ENCODE results near the gene SNCAIP.

Gene SNCAIP

DNA sequence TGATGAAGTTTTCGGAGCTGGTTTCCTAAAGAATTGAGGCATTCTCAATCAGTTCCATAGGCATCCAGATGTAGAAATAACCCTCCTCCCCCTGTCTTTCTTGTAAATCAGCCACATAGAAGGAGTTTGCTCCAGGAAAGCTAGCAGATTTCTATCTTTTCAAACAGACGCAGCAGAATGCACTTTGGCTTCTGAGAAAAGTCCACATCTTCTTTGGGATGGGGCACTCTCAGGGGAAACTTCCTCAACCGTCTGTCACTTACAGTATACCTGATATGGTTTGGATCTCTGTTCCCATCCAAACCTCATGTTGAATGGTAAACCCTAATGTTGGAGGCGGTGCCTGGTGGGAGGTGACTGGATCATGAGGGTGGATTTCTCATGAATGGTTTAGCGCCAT is 94.1 kb downstream of the SNCAIP start:
- Histone ChIP-seq H3K36me3 (ENCODE audit: control insufficient read depth in 1 of 2, insufficient read depth in 2 of 2, low read length in 2 of 2) (no peaks in the 10 kb centered on the region), H2AFZ (ENCODE audit: insufficient read depth, low read length, poor library complexity) (no peak overlapping the region), H3K27me3 (ENCODE audit: insufficient read depth, low read length) (no peaks in the 10 kb centered on the region), H3K27ac (ENCODE audit: low read depth, low read length) (no peak overlapping the region), H3K4me3 (ENCODE audit: low read depth, low read length) (no peak overlapping the region), H2BK5ac (ENCODE audit: low read depth, low read length, poor library complexity) (no peak overlapping the region), H3K9me3 (ENCODE audit: insufficient read depth, low read depth, low read length) (no peaks in the 10 kb centered on the region), H3K9ac (ENCODE audit: low read length) (no peak overlapping the region), H3K4me1 (ENCODE audit: control insufficient read depth in 1 of 2, insufficient read depth in 2 of 2, low read length in 2 of 2) (no peaks in the 10 kb centered on the region), H3K18ac (ENCODE audit: low read length) (no peak overlapping the region), H2BK12ac (ENCODE audit: low read length) (no peak overlapping the region), H3K4me2 (ENCODE audit: low read length) (no peak overlapping the region), H3K14ac (ENCODE audit: low read length) (no peak overlapping the region), H4K91ac (ENCODE audit: low read depth, low read length) (no peak overlapping the region), H3K79me2 (ENCODE audit: control insufficient read depth, insufficient read depth, low read length, poor library complexity) (no peaks in the 10 kb centered on the region), H3K23ac (ENCODE audit: low read length) (no peak overlapping the region), H2BK120ac (ENCODE audit: insufficient read depth, low read length, poor library complexity) (no peak overlapping the region), H2AK5ac (ENCODE audit: low read length) (no peak overlapping the region), H4K12ac (ENCODE audit: low read depth, low read length) (no peak overlapping the region), H4K8ac (ENCODE audit: low read depth, low read length) (no peak overlapping the region), H3K4ac (ENCODE audit: low read depth, low read length) (no peak overlapping the region), H3K79me1 (ENCODE audit: low read length) (no peaks in the 10 kb centered on the region)
- no CpG with 5 or more reads among the region's 5 CpGs for WGBS (ENCODE audit: extremely low coverage, insufficient coverage, insufficient read length)
- no peak for DNase-seq

DNA sequence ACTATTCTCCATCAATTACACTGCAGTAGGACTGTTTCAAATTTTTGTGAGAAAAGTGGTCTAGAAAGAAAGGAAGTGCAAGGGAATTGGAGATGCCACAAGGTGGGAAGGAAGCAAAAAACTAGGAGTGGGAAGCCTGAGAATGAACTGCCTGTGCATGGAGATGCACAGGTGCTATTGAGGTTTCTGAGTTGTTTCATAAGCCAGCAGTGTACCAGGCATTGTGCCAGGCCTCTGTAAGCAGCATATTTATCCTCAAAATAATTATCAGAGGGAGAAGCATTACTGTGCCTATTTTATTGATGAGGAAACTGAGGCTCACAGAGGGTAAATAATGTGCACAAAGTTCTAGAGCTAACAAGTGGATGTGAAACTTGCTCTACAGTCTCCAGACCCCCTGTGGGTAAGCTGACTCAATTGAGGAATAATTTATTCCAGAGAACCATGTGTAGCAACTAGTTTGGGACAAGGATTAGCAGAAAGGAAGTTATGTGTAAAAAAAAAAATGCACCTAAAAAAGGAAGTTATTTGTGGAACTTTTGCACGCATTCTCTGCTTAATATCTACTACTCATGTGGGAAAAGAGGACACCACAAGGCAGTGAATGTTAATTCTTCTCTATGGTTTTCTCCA is 96.7 kb downstream of the SNCAIP start:
- Histone ChIP-seq H3K27me3 (ENCODE audit: insufficient read depth, low read length) (no peaks in the 10 kb centered on the region), H3K14ac (ENCODE audit: low read length) (no peak overlapping the region), H4K8ac (ENCODE audit: low read depth, low read length) (no peak overlapping the region), H3K9me3 (ENCODE audit: insufficient read depth, low read depth, low read length) (no peaks in the 10 kb centered on the region), H3K36me3 (ENCODE audit: control insufficient read depth in 1 of 2, insufficient read depth in 2 of 2, low read length in 2 of 2) (no peaks in the 10 kb centered on the region), H3K9ac (ENCODE audit: low read length) (no peak overlapping the region), H4K12ac (ENCODE audit: low read depth, low read length) (no peak overlapping the region), H3K27ac (ENCODE audit: low read depth, low read length) (no peak overlapping the region), H2AFZ (ENCODE audit: insufficient read depth, low read length, poor library complexity) (no peak overlapping the region), H3K4me3 (ENCODE audit: low read depth, low read length) (no peak overlapping the region), H2BK5ac (ENCODE audit: low read depth, low read length, poor library complexity) (no peak overlapping the region), H3K79me2 (ENCODE audit: control insufficient read depth, insufficient read depth, low read length, poor library complexity) (no peaks in the 10 kb centered on the region), H3K4me2 (ENCODE audit: low read length) (no peak overlapping the region), H4K91ac (ENCODE audit: low read depth, low read length) (no peak overlapping the region), H2AK5ac (ENCODE audit: low read length) (no peak overlapping the region), H3K79me1 (ENCODE audit: low read length) (no peaks in the 10 kb centered on the region), H2BK12ac (ENCODE audit: low read length) (no peak overlapping the region), H3K18ac (ENCODE audit: low read length) (no peak overlapping the region), H2BK120ac (ENCODE audit: insufficient read depth, low read length, poor library complexity) (no peak overlapping the region), H3K4ac (ENCODE audit: low read depth, low read length) (no peak overlapping the region), H3K4me1 (ENCODE audit: control insufficient read depth in 1 of 2, insufficient read depth in 2 of 2, low read length in 2 of 2) (no peaks in the 10 kb centered on the region), H3K23ac (ENCODE audit: low read length) (no peak overlapping the region)
- DNase-seq = no peak
- no CpG with 5 or more reads among the region's 1 CpG for WGBS (ENCODE audit: extremely low coverage, insufficient coverage, insufficient read length)

DNA sequence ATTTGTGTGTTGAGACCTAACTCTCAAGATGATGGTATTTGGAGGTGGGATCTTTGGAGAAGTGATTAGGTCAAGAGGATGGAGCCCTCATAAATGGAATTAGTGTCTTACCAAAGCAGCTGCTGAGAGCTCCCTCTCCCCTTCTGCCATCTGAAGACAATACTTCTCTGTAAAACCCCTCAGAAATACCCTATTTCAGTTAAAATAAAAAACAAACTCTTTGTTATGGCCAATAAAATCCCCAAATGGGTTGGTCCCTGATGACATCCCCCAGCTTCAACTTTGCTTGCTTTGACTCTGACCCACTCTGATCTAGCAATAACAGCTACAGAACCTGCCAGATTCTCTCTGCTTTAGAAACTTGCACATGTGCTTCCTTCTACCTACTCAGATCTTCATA is 100.9 kb downstream of the SNCAIP start:
- Histone ChIP-seq H4K8ac (ENCODE audit: low read depth, low read length) (no peak overlapping the region), H3K36me3 (ENCODE audit: control insufficient read depth in 1 of 2, insufficient read depth in 2 of 2, low read length in 2 of 2) (no peaks in the 10 kb centered on the region), H2BK12ac (ENCODE audit: low read length) (no peak overlapping the region)

DNA sequence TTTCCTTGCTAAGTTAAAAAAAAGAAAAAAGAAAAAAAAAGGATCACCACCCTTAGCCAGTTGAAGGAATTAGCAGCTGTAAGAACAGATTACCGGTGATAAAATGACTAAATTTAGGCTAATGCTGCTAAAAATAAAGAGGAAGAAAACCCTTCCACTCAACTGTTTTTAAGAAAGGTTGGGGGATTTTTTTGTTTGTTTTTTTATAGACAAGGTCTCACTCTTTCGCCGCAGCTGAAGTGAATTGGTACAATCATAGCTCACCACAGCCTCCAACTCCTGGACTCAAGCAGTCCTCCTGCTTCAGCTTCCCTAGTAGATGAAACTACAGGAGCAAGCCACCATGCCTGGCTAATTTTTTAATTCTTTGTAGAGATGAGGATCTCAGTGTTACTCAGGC is 101.7 kb downstream of the SNCAIP start:
- H3K79me1 ChIP-seq (ENCODE audit: low read length) = no peaks in the 10 kb centered on the region
- H2BK5ac ChIP-seq (ENCODE audit: low read depth, low read length, poor library complexity) = no peak overlapping the region
- no peak overlapping the region for H2BK12ac ChIP-seq (ENCODE audit: low read length)
- no peak overlapping the region for H3K4me3 ChIP-seq (ENCODE audit: low read depth, low read length)
- no peak overlapping the region for H4K12ac ChIP-seq (ENCODE audit: low read depth, low read length)
- no peak overlapping the region for H3K9ac ChIP-seq (ENCODE audit: low read length)
- no peak overlapping the region for H2AK5ac ChIP-seq (ENCODE audit: low read length)
- no peak overlapping the region for H3K23ac ChIP-seq (ENCODE audit: low read length)
- H3K36me3 ChIP-seq (ENCODE audit: control insufficient read depth in 1 of 2, insufficient read depth in 2 of 2, low read length in 2 of 2) = no peaks in the 10 kb centered on the region
- no peak overlapping the region for H2AFZ ChIP-seq (ENCODE audit: insufficient read depth, low read length, poor library complexity)
- H4K91ac ChIP-seq (ENCODE audit: low read depth, low read length) = no peak overlapping the region
- no peak overlapping the region for H3K4ac ChIP-seq (ENCODE audit: low read depth, low read length)
- no peaks in the 10 kb centered on the region for H3K9me3 ChIP-seq (ENCODE audit: insufficient read depth, low read depth, low read length)
- H3K4me2 ChIP-seq (ENCODE audit: low read length) = no peak overlapping the region
- no peak overlapping the region for H3K18ac ChIP-seq (ENCODE audit: low read length)
- no peak overlapping the region for H3K27ac ChIP-seq (ENCODE audit: low read depth, low read length)
- H3K14ac ChIP-seq (ENCODE audit: low read length) = no peak overlapping the region
- no peak for DNase-seq
- no peak overlapping the region for H4K8ac ChIP-seq (ENCODE audit: low read depth, low read length)
- no peaks in the 10 kb centered on the region for H3K27me3 ChIP-seq (ENCODE audit: insufficient read depth, low read length)
- H3K4me1 ChIP-seq (ENCODE audit: control insufficient read depth in 1 of 2, insufficient read depth in 2 of 2, low read length in 2 of 2) = no peaks in the 10 kb centered on the region
- no CpG with 5 or more reads among the region's 3 CpGs for WGBS (ENCODE audit: extremely low coverage, insufficient coverage, insufficient read length)
- no peak overlapping the region for H2BK120ac ChIP-seq (ENCODE audit: insufficient read depth, low read length, poor library complexity)
- no peaks in the 10 kb centered on the region for H3K79me2 ChIP-seq (ENCODE audit: control insufficient read depth, insufficient read depth, low read length, poor library complexity)

More for the DNA sequence above, 100.9 kb downstream of the SNCAIP start:
- Histone ChIP-seq H2AFZ (ENCODE audit: insufficient read depth, low read length, poor library complexity) (no peak overlapping the region), H2AK5ac (ENCODE audit: low read length) (no peak overlapping the region), H4K91ac (ENCODE audit: low read depth, low read length) (no peak overlapping the region), H3K18ac (ENCODE audit: low read length) (no peak overlapping the region), H3K9me3 (ENCODE audit: insufficient read depth, low read depth, low read length) (no peaks in the 10 kb centered on the region), H3K79me1 (ENCODE audit: low read length) (no peaks in the 10 kb centered on the region), H3K4me1 (ENCODE audit: control insufficient read depth in 1 of 2, insufficient read depth in 2 of 2, low read length in 2 of 2) (no peaks in the 10 kb centered on the region), H4K12ac (ENCODE audit: low read depth, low read length) (no peak overlapping the region), H3K4me2 (ENCODE audit: low read length) (no peak overlapping the region), H3K4ac (ENCODE audit: low read depth, low read length) (no peak overlapping the region), H2BK5ac (ENCODE audit: low read depth, low read length, poor library complexity) (no peak overlapping the region), H3K9ac (ENCODE audit: low read length) (no peak overlapping the region), H3K27me3 (ENCODE audit: insufficient read depth, low read length) (no peaks in the 10 kb centered on the region), H2BK120ac (ENCODE audit: insufficient read depth, low read length, poor library complexity) (no peak overlapping the region), H3K27ac (ENCODE audit: low read depth, low read length) (no peak overlapping the region), H3K4me3 (ENCODE audit: low read depth, low read length) (no peak overlapping the region), H3K79me2 (ENCODE audit: control insufficient read depth, insufficient read depth, low read length, poor library complexity) (no peaks in the 10 kb centered on the region), H3K14ac (ENCODE audit: low read length) (no peak overlapping the region), H3K23ac (ENCODE audit: low read length) (no peak overlapping the region)
- no peak for DNase-seq
